Left ventricle myocardium inferior (tissue), 1 donor: ENCODE results near the gene ASPDH. TPM values are rescaled to one million over a fixed set of nuclear protein-coding genes. Genes with fewer than 3 reads are reported as not detected.

Experiments used
- DNase-seq: peaks from one replicate; pipeline ENCODE4 v3.0.0-alpha.2; 2020
- H3K27ac ChIP-seq: fragments of 200-600 bp; replicated peaks from 2 replicates; pipeline ENCODE4 v1.8.0; 2021
- H3K27me3 ChIP-seq: fragments of 200-600 bp; 2 replicates; pipeline ENCODE4 v1.8.0; 2021; ENCODE audit warnings: low read depth
- H3K36me3 ChIP-seq: fragments of 200-600 bp; 2 replicates; pipeline ENCODE4 v1.8.0; 2021
- H3K4me1 ChIP-seq: fragments of 200-600 bp; 2 replicates; pipeline ENCODE4 v1.8.0; 2021
- H3K4me3 ChIP-seq: fragments of 200-600 bp; 2 replicates; pipeline ENCODE4 v1.8.0; 2021; ENCODE audit warnings: mild to moderate bottlenecking, moderate library complexity
- H3K9me3 ChIP-seq: fragments of 200-600 bp; replicated peaks from 2 replicates; pipeline ENCODE4 v1.8.0; 2021
- CTCF ChIP-seq: fragments of 200-600 bp; IDR thresholded peaks from 2 replicates; pipeline ENCODE4 v1.8.0; 2021; ENCODE audit warnings: antibody characterized with exemption, mild to moderate bottlenecking, borderline replicate concordance
- intact Hi-C: fragments of 100-400 bp; cut with micrococcal nuclease; formaldehyde crosslinking; loops from one replicate; pipeline ENCODE4 v1.11.0; 2022
- total RNA-seq: library from RNA; stranded (reverse); fragmentation: NEBNext Ultra II Directional; extraction: Animal tissue kit (Norgen Biotek cat#: 25700); gene quantifications from one replicate; pipeline ENCODE4 v1.2.1, GENCODE V29; 2021
- donor health status: DM: no; HTN: yes; CAD: no; lungs with severe emphysema.

The ASPDH gene
- total RNA-seq, 1 donor from 2014 or later = not detected

GRCh38 chr19:50522881-50523280, 9.2 kb upstream of the ASPDH start:
- Histone ChIP-seq H3K36me3 (no peaks in the 10 kb centered on the region), H3K9me3 (no peaks in the 10 kb centered on the region), H3K4me1 (no peaks in the 10 kb centered on the region), H3K4me3 (no peak overlapping the region), H3K27me3 (no peaks in the 10 kb centered on the region), H3K27ac (no peak overlapping the region)
- no peak for TF ChIP-seq CTCF
- intact Hi-C loops = no loop called here
- no peak for DNase-seq

DNA sequence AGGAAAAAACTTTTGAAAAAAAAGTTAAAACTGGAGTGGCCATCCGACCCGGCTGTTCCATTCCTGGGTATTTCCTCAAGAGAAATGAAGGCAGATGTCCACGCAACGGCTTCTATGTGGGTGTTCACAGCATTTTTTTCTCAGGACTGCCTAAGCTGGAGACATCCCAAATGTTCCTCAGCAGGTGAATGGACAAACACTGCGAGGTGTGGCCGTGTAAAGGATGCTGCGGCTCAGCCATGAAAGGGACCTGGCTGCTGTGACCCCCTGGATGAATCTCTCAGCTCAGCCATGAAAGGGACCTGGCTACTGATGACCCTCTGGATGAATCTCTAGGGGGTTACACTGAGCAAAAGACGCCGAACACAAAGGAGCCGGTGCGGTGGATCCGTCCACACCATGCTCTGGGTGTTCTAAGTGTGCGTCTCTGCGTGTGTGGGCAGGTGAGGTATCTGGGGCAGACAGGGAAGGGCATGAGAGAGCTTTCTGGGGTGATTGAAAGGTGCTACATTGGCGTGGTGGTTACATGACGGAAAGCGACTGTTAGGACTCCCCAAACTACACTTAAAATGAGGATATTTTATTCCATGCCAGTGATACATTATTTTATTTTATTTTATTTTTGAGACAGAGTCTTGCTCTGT, 7.2 kb upstream of the ASPDH start:
- no peak overlapping the region for H3K4me3 ChIP-seq
- DNase-seq = no peak
- no peak overlapping the region for H3K27ac ChIP-seq
- H3K4me1 ChIP-seq = no peaks in the 10 kb centered on the region
- no peaks in the 10 kb centered on the region for H3K27me3 ChIP-seq
- no peaks in the 10 kb centered on the region for H3K9me3 ChIP-seq
- no peaks in the 10 kb centered on the region for H3K36me3 ChIP-seq
- no peak for TF ChIP-seq CTCF
- intact Hi-C loops = no loop called here

GRCh38 chr19:50519006-50519575, 5.4 kb upstream of the ASPDH start:
- Histone ChIP-seq H3K27ac (no peak overlapping the region), H3K36me3 (no peaks in the 10 kb centered on the region), H3K4me1 (no peaks in the 10 kb centered on the region), H3K9me3 (no peaks in the 10 kb centered on the region), H3K4me3 (no peak overlapping the region), H3K27me3 (no peaks in the 10 kb centered on the region)
- intact Hi-C loops = no loop called here
- DNase-seq = no peak
- no peak for TF ChIP-seq CTCF

- no peaks in the 10 kb centered on the region for H3K36me3 ChIP-seq
- no peak for TF ChIP-seq CTCF
- no peak overlapping the region for H3K4me3 ChIP-seq
- H3K9me3 ChIP-seq = no peaks in the 10 kb centered on the region
- H3K27ac ChIP-seq = no peak overlapping the region
- H3K4me1 ChIP-seq = no peaks in the 10 kb centered on the region
- DNase-seq = no peak
- intact Hi-C loops = no loop called here
- no peaks in the 10 kb centered on the region for H3K27me3 ChIP-seq
These were observed 4.6 kb upstream of the ASPDH start for GRCh38 chr19:50518091-50519005.

DNA sequence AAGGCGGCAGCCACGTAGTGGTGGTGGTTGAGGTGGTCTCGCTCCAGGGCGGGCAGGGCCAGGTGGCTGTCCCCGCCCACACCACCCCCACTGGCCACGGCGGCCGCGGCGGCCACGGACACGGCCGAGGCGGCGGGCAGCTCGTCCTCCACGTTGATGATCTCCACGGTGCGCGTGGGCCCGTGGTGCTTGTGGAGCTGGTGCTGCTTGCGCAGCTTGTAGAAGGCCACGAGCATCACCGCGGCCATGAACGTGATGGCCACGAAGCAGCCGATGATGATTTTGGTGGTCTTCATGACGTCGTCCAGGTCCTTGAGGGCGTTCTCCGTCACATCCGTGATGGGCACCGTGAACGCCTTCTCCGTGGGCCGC, 4.0 kb upstream of the ASPDH start:
- Histone ChIP-seq H3K36me3 (no peaks in the 10 kb centered on the region), H3K4me1 (no peaks in the 10 kb centered on the region), H3K27me3 (no peaks in the 10 kb centered on the region), H3K27ac (no peak overlapping the region), H3K9me3 (no peaks in the 10 kb centered on the region), H3K4me3 (no peak overlapping the region)
- no peak for TF ChIP-seq CTCF
- no peak for DNase-seq
- intact Hi-C loops = no loop called here
